ENCODE data around the gene RAP2A.

RAP2A gene

GRCh38 chr13:97459215-97459777 lies 25.3 kb downstream of the RAP2A start:
- peaks cover 4% of the 10 kb centered on the region for H3K36me3 ChIP-seq (ENCODE audit: control insufficient read depth, low read depth, low read length)
- no peak overlapping the region for H3K27ac ChIP-seq (ENCODE audit: low read length)
- no peaks in the 10 kb centered on the region for H3K27me3 ChIP-seq (ENCODE audit: control insufficient read depth, insufficient read depth, low read length)
- peaks cover 4% of the 10 kb centered on the region for H3K9me3 ChIP-seq (ENCODE audit: control insufficient read depth, low read depth, low read length)
- H3K4me1 ChIP-seq (ENCODE audit: control insufficient read depth, low read depth, low read length) = no peaks in the 10 kb centered on the region
- H3K4me3 ChIP-seq (ENCODE audit: low read length) = no peak overlapping the region
- H3K9ac ChIP-seq (ENCODE audit: low read length) = no peak overlapping the region

GRCh38 chr13:97460004-97460775 lies 26.2 kb downstream of the RAP2A start:
- Histone ChIP-seq H3K36me3 (ENCODE audit: control insufficient read depth, low read depth, low read length) (peaks cover 11% of the 10 kb centered on the region), H3K4me1 (ENCODE audit: control insufficient read depth, low read depth, low read length) (peaks cover 2% of the 10 kb centered on the region), H3K27ac (ENCODE audit: low read length) (no peak overlapping the region), H3K9me3 (ENCODE audit: control insufficient read depth, low read depth, low read length) (no peaks in the 10 kb centered on the region), H3K9ac (ENCODE audit: low read length) (no peak overlapping the region), H3K27me3 (ENCODE audit: control insufficient read depth, insufficient read depth, low read length) (no peaks in the 10 kb centered on the region), H3K4me3 (ENCODE audit: low read length) (no peak overlapping the region)

GRCh38 chr13:97460853-97461252 lies 26.9 kb downstream of the RAP2A start:
- Histone ChIP-seq H3K4me1 (ENCODE audit: control insufficient read depth, low read depth, low read length) (peaks cover 5% of the 10 kb centered on the region), H3K27ac (ENCODE audit: low read length) (no peak overlapping the region)

GRCh38 chr13:97464561-97464960 lies 30.6 kb downstream of the RAP2A start:
- no peak overlapping the region for H3K27ac ChIP-seq (ENCODE audit: low read length)

More at GRCh38 chr13:97460853-97461252, 26.9 kb downstream of the RAP2A start:
- no peaks in the 10 kb centered on the region for H3K27me3 ChIP-seq (ENCODE audit: control insufficient read depth, insufficient read depth, low read length)
- no peak overlapping the region for H3K4me3 ChIP-seq (ENCODE audit: low read length)
- no peak overlapping the region for H3K9ac ChIP-seq (ENCODE audit: low read length)
- peaks cover 11% of the 10 kb centered on the region for H3K36me3 ChIP-seq (ENCODE audit: control insufficient read depth, low read depth, low read length)
- H3K9me3 ChIP-seq (ENCODE audit: control insufficient read depth, low read depth, low read length) = no peaks in the 10 kb centered on the region

GRCh38 chr13:97466722-97467121 lies 32.8 kb downstream of the RAP2A start:
- H3K4me3 ChIP-seq (ENCODE audit: low read length) = no peak overlapping the region
- peaks cover 5% of the 10 kb centered on the region for H3K4me1 ChIP-seq (ENCODE audit: control insufficient read depth, low read depth, low read length)
- peaks cover 11% of the 10 kb centered on the region for H3K36me3 ChIP-seq (ENCODE audit: control insufficient read depth, low read depth, low read length)

More at GRCh38 chr13:97464561-97464960, 30.6 kb downstream of the RAP2A start:
- H3K9ac ChIP-seq (ENCODE audit: low read length) = no peak overlapping the region
- no peaks in the 10 kb centered on the region for H3K27me3 ChIP-seq (ENCODE audit: control insufficient read depth, insufficient read depth, low read length)
- peaks cover 11% of the 10 kb centered on the region for H3K36me3 ChIP-seq (ENCODE audit: control insufficient read depth, low read depth, low read length)
- no peaks in the 10 kb centered on the region for H3K9me3 ChIP-seq (ENCODE audit: control insufficient read depth, low read depth, low read length)
- no peak overlapping the region for H3K4me3 ChIP-seq (ENCODE audit: low read length)
- H3K4me1 ChIP-seq (ENCODE audit: control insufficient read depth, low read depth, low read length) = peaks cover 5% of the 10 kb centered on the region

GRCh38 chr13:97468331-97468730 lies 34.4 kb downstream of the RAP2A start:
- H3K36me3 ChIP-seq (ENCODE audit: control insufficient read depth, low read depth, low read length) = peaks cover 11% of the 10 kb centered on the region
- no peaks in the 10 kb centered on the region for H3K27me3 ChIP-seq (ENCODE audit: control insufficient read depth, insufficient read depth, low read length)
- no peaks in the 10 kb centered on the region for H3K9me3 ChIP-seq (ENCODE audit: control insufficient read depth, low read depth, low read length)
- no peak overlapping the region for H3K4me3 ChIP-seq (ENCODE audit: low read length)
- no peak overlapping the region for H3K9ac ChIP-seq (ENCODE audit: low read length)
- no peak overlapping the region for H3K27ac ChIP-seq (ENCODE audit: low read length)
- H3K4me1 ChIP-seq (ENCODE audit: control insufficient read depth, low read depth, low read length) = peaks cover 5% of the 10 kb centered on the region

More at GRCh38 chr13:97466722-97467121, 32.8 kb downstream of the RAP2A start:
- no peak overlapping the region for H3K9ac ChIP-seq (ENCODE audit: low read length)
- no peaks in the 10 kb centered on the region for H3K9me3 ChIP-seq (ENCODE audit: control insufficient read depth, low read depth, low read length)
- H3K27ac ChIP-seq (ENCODE audit: low read length) = no peak overlapping the region
- H3K27me3 ChIP-seq (ENCODE audit: control insufficient read depth, insufficient read depth, low read length) = no peaks in the 10 kb centered on the region

- Histone ChIP-seq H3K36me3 (ENCODE audit: control insufficient read depth, low read depth, low read length) (no peaks in the 10 kb centered on the region), H3K9ac (ENCODE audit: low read length) (no peak overlapping the region), H3K4me3 (ENCODE audit: low read length) (no peak overlapping the region), H3K27me3 (ENCODE audit: control insufficient read depth, insufficient read depth, low read length) (no peaks in the 10 kb centered on the region), H3K4me1 (ENCODE audit: control insufficient read depth, low read depth, low read length) (no peaks in the 10 kb centered on the region), H3K9me3 (ENCODE audit: control insufficient read depth, low read depth, low read length) (no peaks in the 10 kb centered on the region), H3K27ac (ENCODE audit: low read length) (no peak overlapping the region)
These were observed 37.7 kb downstream of the RAP2A start for GRCh38 chr13:97471711-97472110.

GRCh38 chr13:97474349-97474980 lies 40.5 kb downstream of the RAP2A start:
- Histone ChIP-seq H3K27me3 (ENCODE audit: control insufficient read depth, insufficient read depth, low read length) (no peaks in the 10 kb centered on the region), H3K36me3 (ENCODE audit: control insufficient read depth, low read depth, low read length) (no peaks in the 10 kb centered on the region), H3K27ac (ENCODE audit: low read length) (no peak overlapping the region), H3K9me3 (ENCODE audit: control insufficient read depth, low read depth, low read length) (no peaks in the 10 kb centered on the region), H3K9ac (ENCODE audit: low read length) (no peak overlapping the region), H3K4me3 (ENCODE audit: low read length) (no peak overlapping the region), H3K4me1 (ENCODE audit: control insufficient read depth, low read depth, low read length) (peaks cover 8% of the 10 kb centered on the region)

GRCh38 chr13:97475011-97475410 lies 41.0 kb downstream of the RAP2A start:
- no peak overlapping the region for H3K9ac ChIP-seq (ENCODE audit: low read length)
- no peaks in the 10 kb centered on the region for H3K36me3 ChIP-seq (ENCODE audit: control insufficient read depth, low read depth, low read length)
- peaks cover 11% of the 10 kb centered on the region for H3K4me1 ChIP-seq (ENCODE audit: control insufficient read depth, low read depth, low read length)
- no peaks in the 10 kb centered on the region for H3K27me3 ChIP-seq (ENCODE audit: control insufficient read depth, insufficient read depth, low read length)
- no peak overlapping the region for H3K4me3 ChIP-seq (ENCODE audit: low read length)
- no peaks in the 10 kb centered on the region for H3K9me3 ChIP-seq (ENCODE audit: control insufficient read depth, low read depth, low read length)
- no peak overlapping the region for H3K27ac ChIP-seq (ENCODE audit: low read length)

- Histone ChIP-seq H3K27me3 (ENCODE audit: control insufficient read depth, insufficient read depth, low read length) (no peaks in the 10 kb centered on the region), H3K27ac (ENCODE audit: low read length) (no peak overlapping the region), H3K9me3 (ENCODE audit: control insufficient read depth, low read depth, low read length) (no peaks in the 10 kb centered on the region), H3K9ac (ENCODE audit: low read length) (no peak overlapping the region), H3K4me1 (ENCODE audit: control insufficient read depth, low read depth, low read length) (peaks cover 11% of the 10 kb centered on the region), H3K36me3 (ENCODE audit: control insufficient read depth, low read depth, low read length) (no peaks in the 10 kb centered on the region), H3K4me3 (ENCODE audit: low read length) (no peak overlapping the region)
These were observed 43.9 kb downstream of the RAP2A start for GRCh38 chr13:97477844-97478243.

GRCh38 chr13:97478247-97478646 lies 44.3 kb downstream of the RAP2A start:
- Histone ChIP-seq H3K27me3 (ENCODE audit: control insufficient read depth, insufficient read depth, low read length) (no peaks in the 10 kb centered on the region), H3K4me3 (ENCODE audit: low read length) (no peak overlapping the region), H3K9ac (ENCODE audit: low read length) (no peak overlapping the region), H3K4me1 (ENCODE audit: control insufficient read depth, low read depth, low read length) (peaks cover 11% of the 10 kb centered on the region), H3K9me3 (ENCODE audit: control insufficient read depth, low read depth, low read length) (no peaks in the 10 kb centered on the region), H3K36me3 (ENCODE audit: control insufficient read depth, low read depth, low read length) (no peaks in the 10 kb centered on the region), H3K27ac (ENCODE audit: low read length) (no peak overlapping the region)
